Small intestine (tissue), 7 donors: ENCODE results near the gene STXBP5. TPM values are rescaled to one million over a fixed set of nuclear protein-coding genes. Genes with fewer than 3 reads are reported as not detected.

Experiments
- DNase-seq, 2 donors: peaks; one replicate each; pipeline versions ENCODE4 v3.0.0 to v3.0.0-alpha.2; 2013
- FAIRE-seq: peaks from 2 replicates; lab custom pipeline; 2012; peaks lifted over from hg19 to GRCh38; lab: Jason Lieb, UNC
- H3K27ac ChIP-seq, 3 donors: one replicate each; pipeline ENCODE4 v1.5.1; 2013; ENCODE audit warnings: low read length in 2 of 3, mild to moderate bottlenecking in 2 of 3, control low read depth in 1 of 3, inconsistent platforms in 1 of 3, low read depth in 1 of 3, moderate library complexity in 1 of 3
- H3K27me3 ChIP-seq, 3 donors: one replicate each; pipeline ENCODE4 v1.6.1; 2013; ENCODE audit warnings: low read length in 3 of 3, inconsistent platforms in 1 of 3; ENCODE audit not compliant: control insufficient read depth in 3 of 3, insufficient read depth in 3 of 3
- H3K36me3 ChIP-seq, 3 donors: one replicate each; pipeline ENCODE4 v1.6.1; 2013; ENCODE audit warnings: low read length in 3 of 3, inconsistent platforms in 1 of 3, low read depth in 1 of 3, mild to moderate bottlenecking in 1 of 3, moderate library complexity in 1 of 3; ENCODE audit not compliant: control insufficient read depth in 3 of 3, insufficient read depth in 2 of 3
- H3K4me1 ChIP-seq, 3 donors: one replicate each; pipeline ENCODE4 v1.6.1; 2013; ENCODE audit warnings: low read length in 2 of 3, inconsistent platforms in 1 of 3, low read depth in 1 of 3, mild to moderate bottlenecking in 1 of 3, moderate library complexity in 1 of 3; ENCODE audit not compliant: control insufficient read depth in 3 of 3, insufficient read depth in 2 of 3
- H3K4me3 ChIP-seq, 3 donors: one replicate each; pipeline ENCODE4 v1.5.1; 2013; ENCODE audit warnings: low read length in 3 of 3, control low read depth in 1 of 3, inconsistent platforms in 1 of 3, low read depth in 1 of 3, mild to moderate bottlenecking in 1 of 3, moderate library complexity in 1 of 3
- H3K9me3 ChIP-seq, 2 donors: one replicate each; pipeline ENCODE4 v1.6.1; 2013; ENCODE audit warnings: low read depth in 1 of 2, low read length in 1 of 2; ENCODE audit not compliant: control insufficient read depth in 2 of 2, insufficient read depth in 1 of 2
- WGBS, 3 donors: extraction: QIAGEN DNeasy Blood & Tissue Kit; methylation state at CpG; one replicate each; pipeline ENCODE4 v1.1.7; 2013; 5-methylcytosine and 5-hydroxymethylcytosine counted together
- polyA plus RNA-seq, 4 donors: library from polyadenylated mRNA; stranded (reverse) in 3 of 4; unstranded in 1 of 4; fragments of 200-250 nt in 3 of 4; fragments of 120-200 nt in 1 of 4; gene quantifications; one replicate each; pipeline versions ENCODE4 v1.2.1 to v1.2.3, GENCODE V29; 2013
- donor health status: healthy with polysubstance abuse.
- donor health status: control.
- donor health status: control.
- donor health status: Bipolar disorder and iron deficiency.
- donor health status: healthy.

STXBP5 gene
- polyA plus RNA-seq, 4 donors: 10.8 to 25.0 (median 16.6) TPM

DNA sequence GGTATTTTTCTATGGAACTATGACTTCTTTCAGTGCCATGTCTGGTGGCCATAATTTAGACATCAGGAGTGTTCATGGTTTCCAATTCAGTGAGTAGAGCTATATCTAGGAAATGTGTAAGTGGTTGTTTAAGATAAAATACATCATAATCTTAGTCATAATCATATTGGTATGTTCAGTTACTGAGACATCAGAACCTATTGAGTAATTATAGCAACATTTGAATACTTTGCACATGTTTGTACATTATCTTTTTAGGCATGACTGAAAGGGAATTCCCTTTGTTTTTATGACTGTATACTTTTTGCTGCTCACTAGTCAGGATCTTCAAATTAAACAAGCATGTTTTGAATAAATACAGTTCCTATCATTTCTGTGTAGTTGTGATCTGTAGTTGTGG, 64.0 kb downstream of the STXBP5 start:
- Histone ChIP-seq H3K27ac (no peak overlapping the region), H3K9me3 (no peaks in the 10 kb centered on the region), H3K4me3 (no peak overlapping the region), H3K27me3 (no peaks in the 10 kb centered on the region), H3K36me3 (peaks cover 2 to 8% (median 3%) of the 10 kb centered on the region in 3 donors), H3K4me1 (peaks cover 0 to 3% (median 3%) of the 10 kb centered on the region in 3 donors)
- FAIRE-seq (no peak), DNase-seq (no peak)

DNA sequence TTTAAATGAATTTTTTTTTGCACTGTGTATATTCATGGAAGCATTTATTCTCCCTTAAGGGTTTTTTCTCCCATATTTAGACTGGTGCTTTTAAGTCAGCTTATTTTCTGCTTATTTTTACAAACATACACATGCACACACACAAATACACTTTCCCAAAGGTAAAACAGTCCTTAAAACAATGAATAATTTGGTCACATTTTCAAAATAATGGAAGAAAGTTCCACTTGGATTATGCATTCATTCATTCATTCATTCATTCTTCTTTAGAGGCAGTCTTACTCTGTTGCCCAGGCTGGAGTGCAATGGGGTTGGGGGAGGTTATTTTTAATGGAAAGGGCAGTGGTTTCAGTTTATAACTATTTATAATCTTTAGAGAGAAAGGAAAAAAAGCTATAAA, 69.8 kb downstream of the STXBP5 start:
- DNase-seq (no peak), FAIRE-seq (no peak)
- no peak overlapping the region for H3K27ac ChIP-seq
- peaks cover 0 to 9% (median 7%) of the 10 kb centered on the region in 3 donors for H3K36me3 ChIP-seq
- no peaks in the 10 kb centered on the region for H3K27me3 ChIP-seq
- no peaks in the 10 kb centered on the region for H3K9me3 ChIP-seq
- no peaks in the 10 kb centered on the region for H3K4me1 ChIP-seq
- no peak overlapping the region for H3K4me3 ChIP-seq

DNA sequence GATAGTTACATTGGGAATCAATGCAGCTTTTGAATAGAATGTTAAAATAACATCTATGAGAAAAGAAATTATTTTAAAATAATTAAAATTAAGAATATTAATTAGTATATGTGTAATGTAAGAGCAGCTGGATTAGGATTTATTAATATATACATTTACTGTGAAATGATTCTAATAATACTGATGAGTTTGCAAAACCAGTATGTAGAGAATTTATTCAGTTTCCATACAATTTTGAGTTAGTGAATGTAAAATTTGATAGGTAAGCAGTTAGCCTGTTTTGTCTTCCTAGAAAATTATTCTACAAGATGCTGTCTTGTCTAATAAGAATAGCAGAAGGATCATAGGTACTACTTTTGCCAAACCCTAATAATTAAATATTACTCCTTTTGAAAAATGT, 70.6 kb downstream of the STXBP5 start:
- Histone ChIP-seq H3K4me1 (no peaks in the 10 kb centered on the region), H3K4me3 (no peak overlapping the region), H3K27me3 (no peaks in the 10 kb centered on the region), H3K27ac (no peak overlapping the region), H3K36me3 (peaks cover 0 to 9% (median 7%) of the 10 kb centered on the region in 3 donors), H3K9me3 (no peaks in the 10 kb centered on the region)
- no peak for FAIRE-seq
- no peak for DNase-seq

DNA sequence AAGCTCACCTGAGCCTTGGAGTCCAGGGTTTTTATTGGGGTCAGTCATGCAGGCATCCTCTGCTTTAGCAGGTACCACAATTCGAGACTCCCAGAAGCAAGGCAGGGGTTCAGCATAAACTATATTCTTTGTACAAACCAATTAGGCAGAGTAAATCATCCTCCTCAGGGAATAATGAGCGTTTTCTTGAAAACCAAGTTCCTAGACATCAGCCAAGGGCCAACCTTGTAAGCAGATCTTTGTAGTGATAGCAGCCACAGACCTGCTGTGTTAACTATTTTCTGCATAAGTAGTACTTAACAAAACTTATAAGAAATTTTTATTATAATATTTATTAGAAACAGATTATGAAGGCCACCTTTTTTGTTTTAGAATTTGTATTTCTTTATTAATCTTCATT, 74.7 kb downstream of the STXBP5 start:
- peaks cover 0 to 12% (median 4%) of the 10 kb centered on the region in 3 donors for H3K36me3 ChIP-seq
- peaks cover 0 to 9% (median 0%) of the 10 kb centered on the region in 3 donors for H3K4me1 ChIP-seq
- DNase-seq: no peak
- H3K9me3 ChIP-seq: no peaks in the 10 kb centered on the region
- WGBS, 3 donors: 92 to 95% (median 95%) methylated on average over 2 of the region's 2 CpGs
- H3K27me3 ChIP-seq: no peaks in the 10 kb centered on the region
- no peak overlapping the region for H3K27ac ChIP-seq
- FAIRE-seq: no peak
- no peak overlapping the region for H3K4me3 ChIP-seq

DNA sequence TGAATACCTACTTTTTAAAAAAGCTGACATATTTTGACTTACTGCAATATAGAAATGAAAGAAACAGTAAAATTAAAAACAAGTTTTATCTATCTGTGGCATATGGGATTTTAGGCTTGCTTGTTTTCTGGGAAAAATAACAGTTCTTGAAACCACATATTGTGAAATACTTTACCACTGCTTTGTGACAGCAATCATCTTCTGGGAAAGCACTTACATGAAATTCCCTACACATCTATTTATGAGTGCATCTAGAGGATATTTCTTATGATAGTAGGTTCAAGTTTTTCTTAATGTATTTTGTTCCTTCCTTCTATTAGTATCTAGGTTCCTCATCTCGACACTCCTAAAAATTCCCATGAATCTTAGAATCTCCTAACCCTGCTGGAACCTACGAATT, 75.2 kb downstream of the STXBP5 start:
- 81 to 90% (median 89%) methylated on average over 2 of the region's 2 CpGs for WGBS, 3 donors
- H3K4me3 ChIP-seq: no peak overlapping the region
- peaks cover 0 to 9% (median 2%) of the 10 kb centered on the region in 3 donors for H3K4me1 ChIP-seq
- FAIRE-seq (no peak), DNase-seq (no peak)
- peaks cover 0 to 12% (median 4%) of the 10 kb centered on the region in 3 donors for H3K36me3 ChIP-seq
- H3K27ac ChIP-seq: no peak overlapping the region
- H3K9me3 ChIP-seq: no peaks in the 10 kb centered on the region
- no peaks in the 10 kb centered on the region for H3K27me3 ChIP-seq

DNA sequence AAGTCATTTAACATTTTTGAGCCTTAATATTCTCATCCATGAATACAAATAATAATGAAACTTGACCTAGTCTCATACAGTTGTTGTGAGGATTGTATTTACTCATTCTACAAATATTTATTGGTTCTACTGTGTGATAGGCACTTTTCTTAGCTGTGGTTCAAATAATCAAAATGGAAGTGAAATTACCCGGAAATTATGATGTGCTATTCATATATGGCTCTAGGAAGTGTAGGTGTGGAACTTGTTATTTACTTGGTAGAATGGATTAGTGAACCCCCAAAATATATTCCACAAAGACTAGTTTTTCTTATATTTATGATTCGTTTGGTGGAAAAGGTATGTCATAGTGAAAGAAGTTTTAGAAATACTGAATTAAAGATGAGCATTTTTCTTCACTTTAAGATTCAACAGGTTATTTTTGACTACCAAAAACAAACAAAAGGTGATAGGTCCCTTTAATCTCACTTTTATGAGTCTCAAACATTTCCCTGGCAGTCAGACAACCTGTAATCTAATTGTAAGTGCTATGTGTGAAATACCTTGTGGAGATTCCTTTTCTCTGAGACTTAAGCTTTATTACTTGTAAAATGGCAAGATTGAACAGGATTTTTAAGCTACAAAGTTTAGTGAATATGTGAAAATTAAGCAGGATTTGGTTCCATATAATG, 77.8 kb downstream of the STXBP5 start:
- Histone ChIP-seq H3K9me3 (no peaks in the 10 kb centered on the region), H3K4me1 (peaks cover 0 to 9% (median 2%) of the 10 kb centered on the region in 3 donors), H3K4me3 (no peak overlapping the region), H3K36me3 (peaks cover 0 to 9% (median 4%) of the 10 kb centered on the region in 3 donors), H3K27ac (no peak overlapping the region), H3K27me3 (no peaks in the 10 kb centered on the region)
- no peak for FAIRE-seq
- 59 to 84% (median 65%) methylated on average over 2 of the region's 2 CpGs for WGBS, 3 donors
- DNase-seq: no peak

DNA sequence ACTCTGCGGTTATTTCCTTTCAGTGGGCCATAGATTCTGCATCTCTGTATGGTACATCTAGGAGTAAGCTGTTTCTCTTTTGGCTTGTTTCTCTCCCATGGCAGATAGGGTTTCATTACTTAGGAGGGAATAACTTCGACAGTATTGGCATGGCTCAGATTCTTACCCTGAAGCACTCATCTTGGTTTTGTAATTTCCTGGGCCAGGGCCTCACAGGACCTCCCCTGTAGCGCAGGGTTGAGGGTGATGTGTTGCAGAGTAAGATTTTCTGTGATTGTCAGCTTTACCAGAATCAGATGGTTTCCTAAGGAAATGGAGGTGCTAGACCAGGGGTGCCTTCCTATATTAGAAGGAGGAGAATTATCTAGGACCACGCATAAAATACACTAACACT, 78.3 kb downstream of the STXBP5 start:
- no peak overlapping the region for H3K27ac ChIP-seq
- WGBS, 3 donors: 80 to 90% (median 83%) methylated on average over 4 of the region's 4 CpGs
- no peak for FAIRE-seq

DNA sequence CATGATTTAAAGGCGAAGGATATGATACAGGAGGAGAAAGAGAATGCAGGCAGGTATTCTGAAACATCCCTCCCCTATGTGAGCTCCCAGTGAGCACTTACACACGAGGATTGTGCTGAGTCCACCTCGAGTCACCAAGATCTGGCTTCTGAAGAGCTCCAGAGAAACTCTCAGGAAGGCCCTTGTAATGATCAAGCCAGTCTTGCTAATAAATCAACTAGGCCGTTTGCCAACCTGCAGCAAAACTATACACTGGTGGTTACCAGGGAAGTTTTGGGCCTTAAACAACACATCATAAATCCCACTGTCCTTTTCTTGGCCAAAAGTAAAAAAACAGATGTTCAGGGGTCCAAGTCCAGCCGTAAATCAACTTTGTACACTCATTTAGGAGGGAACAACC, 79.2 kb downstream of the STXBP5 start:
- Histone ChIP-seq H3K9me3 (no peaks in the 10 kb centered on the region), H3K4me3 (no peak overlapping the region), H3K36me3 (peaks cover 0 to 9% (median 2%) of the 10 kb centered on the region in 3 donors), H3K27ac (peak overlapping the region in 2 of 3 donors; percentile 4 to 64), H3K4me1 (peaks cover 2 to 9% (median 4%) of the 10 kb centered on the region in 3 donors), H3K27me3 (no peaks in the 10 kb centered on the region)
- FAIRE-seq (no peak), DNase-seq (peak; percentile 32 to 35)
- 26 to 48% (median 44%) methylated on average over 5 of the region's 5 CpGs for WGBS, 3 donors

More for the DNA sequence above, 78.3 kb downstream of the STXBP5 start:
- H3K36me3 ChIP-seq: peaks cover 0 to 9% (median 4%) of the 10 kb centered on the region in 3 donors
- peaks cover 0 to 9% (median 2%) of the 10 kb centered on the region in 3 donors for H3K4me1 ChIP-seq
- H3K27me3 ChIP-seq: no peaks in the 10 kb centered on the region
- DNase-seq: no peak
- no peaks in the 10 kb centered on the region for H3K9me3 ChIP-seq
- H3K4me3 ChIP-seq: no peak overlapping the region
